ENCODE measurements around the gene TLCD3B.

Gene TLCD3B

DNA sequence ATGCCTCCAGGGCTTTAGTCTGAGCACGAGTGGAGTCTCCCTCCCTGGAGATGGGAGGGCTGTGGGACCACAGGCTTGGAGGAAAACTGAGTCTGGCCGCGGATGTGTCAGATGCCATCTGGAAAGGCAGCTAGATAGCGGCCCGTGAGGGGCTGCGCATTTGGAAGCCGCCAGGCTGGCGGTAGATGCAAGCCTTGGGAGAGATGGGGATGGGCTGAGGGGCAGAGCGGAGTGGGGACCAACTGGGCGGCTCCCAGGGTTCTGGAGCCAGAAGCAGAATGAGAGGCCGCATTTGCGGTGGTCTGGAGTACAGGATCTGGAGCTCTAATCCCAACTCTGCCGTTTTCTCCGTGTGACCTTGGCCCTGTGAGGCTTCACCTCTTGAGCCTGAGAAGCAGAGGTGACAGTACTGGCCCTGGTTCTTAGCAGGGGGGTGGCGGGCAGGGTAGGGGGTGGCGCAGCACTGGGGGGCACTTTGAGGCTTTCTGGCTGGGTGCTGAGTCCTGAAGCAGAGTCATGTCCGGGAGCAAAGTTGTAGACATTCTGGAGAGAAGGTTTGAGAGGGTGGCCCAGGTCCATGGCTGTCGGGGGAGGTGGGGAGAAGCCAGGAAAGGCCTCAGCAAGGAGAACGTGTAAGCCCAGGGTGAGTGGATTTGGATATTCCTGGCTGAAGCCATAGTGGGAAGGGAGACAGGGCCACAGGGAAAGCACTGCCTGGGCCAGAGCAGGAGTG is 28.3 kb downstream of the TLCD3B start:
- no peak overlapping the region for H3K18ac ChIP-seq (ENCODE audit: low read length)
- H3K27me3 ChIP-seq (ENCODE audit: insufficient read depth, low read length): no peaks in the 10 kb centered on the region
- no peak for DNase-seq
- no peak overlapping the region for H4K8ac ChIP-seq (ENCODE audit: low read depth, low read length)
- no peak overlapping the region for H4K12ac ChIP-seq (ENCODE audit: low read depth, low read length)
- no peak overlapping the region for H3K4me2 ChIP-seq (ENCODE audit: low read length)
- no peak overlapping the region for H4K91ac ChIP-seq (ENCODE audit: low read depth, low read length)
- no peak overlapping the region for H3K14ac ChIP-seq (ENCODE audit: low read length)
- no peak overlapping the region for H3K27ac ChIP-seq (ENCODE audit: low read depth, low read length)
- no peak overlapping the region for H2AK5ac ChIP-seq (ENCODE audit: low read length)
- no peaks in the 10 kb centered on the region for H3K79me1 ChIP-seq (ENCODE audit: low read length)
- no peak overlapping the region for H3K4me3 ChIP-seq (ENCODE audit: low read depth, low read length)
- H3K4me1 ChIP-seq (ENCODE audit: control insufficient read depth in 1 of 2, insufficient read depth in 2 of 2, low read length in 2 of 2): no peaks in the 10 kb centered on the region
- H2BK120ac ChIP-seq (ENCODE audit: insufficient read depth, low read length, poor library complexity): no peak overlapping the region
- WGBS (ENCODE audit: extremely low coverage, insufficient coverage, insufficient read length): no CpG with 5 or more reads among the region's 19 CpGs
- H3K36me3 ChIP-seq (ENCODE audit: control insufficient read depth in 1 of 2, insufficient read depth in 2 of 2, low read length in 2 of 2): peaks cover 45 to 48% of the 10 kb centered on the region in 2 experiments
- no peak overlapping the region for H2AFZ ChIP-seq (ENCODE audit: insufficient read depth, low read length, poor library complexity)
- H3K9me3 ChIP-seq (ENCODE audit: insufficient read depth, low read depth, low read length): no peaks in the 10 kb centered on the region
- no peak overlapping the region for H3K4ac ChIP-seq (ENCODE audit: low read depth, low read length)
- no peak overlapping the region for H3K23ac ChIP-seq (ENCODE audit: low read length)
- H3K79me2 ChIP-seq (ENCODE audit: control insufficient read depth, insufficient read depth, low read length, poor library complexity): no peaks in the 10 kb centered on the region
- no peak overlapping the region for H2BK12ac ChIP-seq (ENCODE audit: low read length)
- H3K9ac ChIP-seq (ENCODE audit: low read length): no peak overlapping the region
- no peak overlapping the region for H2BK5ac ChIP-seq (ENCODE audit: low read depth, low read length, poor library complexity)

DNA sequence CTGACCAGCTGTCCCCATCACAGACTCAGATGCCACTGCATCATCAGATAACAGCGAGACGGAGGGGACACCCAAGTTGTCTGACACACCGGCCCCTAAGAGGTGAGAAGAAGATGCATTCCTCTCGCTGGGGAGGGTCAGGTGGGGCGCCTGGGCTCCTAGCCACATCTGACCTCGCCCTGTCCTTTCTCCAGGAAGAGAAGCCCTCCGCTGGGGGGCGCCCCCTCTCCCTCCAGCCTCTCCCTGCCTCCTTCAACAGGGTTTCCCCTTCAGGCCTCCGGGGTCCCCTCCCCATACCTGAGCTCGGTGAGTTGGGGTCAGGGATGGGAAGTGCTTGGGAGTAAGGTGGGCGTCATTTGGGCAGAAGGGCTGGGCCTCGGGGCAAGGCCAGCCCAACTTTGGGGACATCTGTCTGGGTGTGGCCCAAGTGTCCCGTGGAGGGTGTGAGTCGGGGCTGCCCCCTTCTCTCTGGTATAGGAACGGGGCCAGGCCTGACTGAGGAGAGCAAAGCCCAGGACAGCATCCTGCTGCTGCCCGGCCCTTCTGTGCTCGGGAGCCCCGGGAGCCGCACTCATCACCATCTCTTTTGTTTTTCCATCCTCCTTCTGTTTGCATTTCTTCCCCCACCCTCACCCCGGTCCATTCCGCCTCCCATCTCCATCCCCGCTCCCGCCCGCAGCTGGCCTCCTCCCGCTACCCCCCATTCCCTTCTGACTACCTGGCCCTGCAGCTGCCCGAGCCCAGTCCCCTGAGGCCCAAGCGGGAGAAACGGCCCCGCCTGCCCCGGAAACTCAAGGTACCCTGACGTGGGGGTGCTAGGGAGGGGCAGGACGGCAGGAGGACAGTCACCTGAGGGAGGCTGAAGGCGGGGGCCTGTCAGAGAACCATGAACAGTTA is 30.1 kb downstream of the TLCD3B start:
- H3K27me3 ChIP-seq (ENCODE audit: insufficient read depth, low read length): no peaks in the 10 kb centered on the region
- no peak overlapping the region for H3K4me2 ChIP-seq (ENCODE audit: low read length)
- H3K36me3 ChIP-seq (ENCODE audit: control insufficient read depth in 1 of 2, insufficient read depth in 2 of 2, low read length in 2 of 2): peaks cover 44 to 46% of the 10 kb centered on the region in 2 experiments
- H3K4me1 ChIP-seq (ENCODE audit: control insufficient read depth in 1 of 2, insufficient read depth in 2 of 2, low read length in 2 of 2): peaks cover 4% of the 10 kb centered on the region in 2 experiments
- no peak overlapping the region for H2AFZ ChIP-seq (ENCODE audit: insufficient read depth, low read length, poor library complexity)
- no peak overlapping the region for H3K27ac ChIP-seq (ENCODE audit: low read depth, low read length)
- H3K9me3 ChIP-seq (ENCODE audit: insufficient read depth, low read depth, low read length): no peaks in the 10 kb centered on the region
- no peak overlapping the region for H2BK120ac ChIP-seq (ENCODE audit: insufficient read depth, low read length, poor library complexity)
- H2BK5ac ChIP-seq (ENCODE audit: low read depth, low read length, poor library complexity): no peak overlapping the region
- H3K4ac ChIP-seq (ENCODE audit: low read depth, low read length): no peak overlapping the region
- H3K9ac ChIP-seq (ENCODE audit: low read length): no peak overlapping the region
- H2BK12ac ChIP-seq (ENCODE audit: low read length): no peak overlapping the region
- no peak overlapping the region for H3K4me3 ChIP-seq (ENCODE audit: low read depth, low read length)
- DNase-seq: no peak
- H4K12ac ChIP-seq (ENCODE audit: low read depth, low read length): no peak overlapping the region
- H3K18ac ChIP-seq (ENCODE audit: low read length): no peak overlapping the region
- H4K91ac ChIP-seq (ENCODE audit: low read depth, low read length): no peak overlapping the region
- peaks cover 5% of the 10 kb centered on the region for H3K79me1 ChIP-seq (ENCODE audit: low read length)
- no peak overlapping the region for H4K8ac ChIP-seq (ENCODE audit: low read depth, low read length)
- no peak overlapping the region for H2AK5ac ChIP-seq (ENCODE audit: low read length)
- whole genome bisulfite sequencing (ENCODE audit: extremely low coverage, insufficient coverage, insufficient read length): no CpG with 5 or more reads among the region's 33 CpGs
- H3K14ac ChIP-seq (ENCODE audit: low read length): no peak overlapping the region
- no peak overlapping the region for H3K23ac ChIP-seq (ENCODE audit: low read length)
- H3K79me2 ChIP-seq (ENCODE audit: control insufficient read depth, insufficient read depth, low read length, poor library complexity): peaks cover 7% of the 10 kb centered on the region

DNA sequence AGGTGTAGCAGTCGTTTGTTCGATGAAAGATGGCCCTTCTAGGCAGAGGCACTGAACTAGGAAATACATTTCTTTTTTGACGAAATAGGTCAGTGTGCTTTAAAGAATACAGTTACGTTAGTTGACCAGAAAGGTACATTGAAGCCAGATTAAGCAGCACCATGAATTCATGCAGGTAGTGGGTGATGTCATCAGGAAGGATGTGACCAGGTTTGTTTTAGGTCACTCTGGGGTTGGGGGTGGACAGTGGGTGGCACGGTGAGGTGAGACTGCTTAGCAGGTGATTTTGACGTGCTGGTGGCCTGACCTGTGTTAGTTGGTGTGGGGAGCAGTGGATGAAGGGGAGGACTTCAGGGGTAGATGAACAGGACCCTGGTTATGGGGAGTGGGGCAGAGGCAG is 31.5 kb downstream of the TLCD3B start:
- Histone ChIP-seq H4K8ac (ENCODE audit: low read depth, low read length) (no peak overlapping the region), H3K79me1 (ENCODE audit: low read length) (peaks cover 11% of the 10 kb centered on the region), H4K91ac (ENCODE audit: low read depth, low read length) (no peak overlapping the region), H2BK12ac (ENCODE audit: low read length) (no peak overlapping the region), H3K14ac (ENCODE audit: low read length) (no peak overlapping the region), H3K27me3 (ENCODE audit: insufficient read depth, low read length) (no peaks in the 10 kb centered on the region), H4K12ac (ENCODE audit: low read depth, low read length) (no peak overlapping the region), H3K4me2 (ENCODE audit: low read length) (no peak overlapping the region), H3K4ac (ENCODE audit: low read depth, low read length) (no peak overlapping the region), H3K23ac (ENCODE audit: low read length) (no peak overlapping the region), H3K4me1 (ENCODE audit: control insufficient read depth in 1 of 2, insufficient read depth in 2 of 2, low read length in 2 of 2) (peaks cover 8 to 9% of the 10 kb centered on the region in 2 experiments), H3K4me3 (ENCODE audit: low read depth, low read length) (no peak overlapping the region), H3K27ac (ENCODE audit: low read depth, low read length) (no peak overlapping the region), H2BK5ac (ENCODE audit: low read depth, low read length, poor library complexity) (no peak overlapping the region), H3K9ac (ENCODE audit: low read length) (no peak overlapping the region), H3K18ac (ENCODE audit: low read length) (no peak overlapping the region), H2AFZ (ENCODE audit: insufficient read depth, low read length, poor library complexity) (no peak overlapping the region), H3K79me2 (ENCODE audit: control insufficient read depth, insufficient read depth, low read length, poor library complexity) (peaks cover 7% of the 10 kb centered on the region), H3K36me3 (ENCODE audit: control insufficient read depth in 1 of 2, insufficient read depth in 2 of 2, low read length in 2 of 2) (peaks cover 34 to 39% of the 10 kb centered on the region in 2 experiments), H2AK5ac (ENCODE audit: low read length) (no peak overlapping the region), H3K9me3 (ENCODE audit: insufficient read depth, low read depth, low read length) (no peaks in the 10 kb centered on the region), H2BK120ac (ENCODE audit: insufficient read depth, low read length, poor library complexity) (no peak overlapping the region)
- DNase-seq: no peak
- no CpG with 5 or more reads among the region's 6 CpGs for WGBS (ENCODE audit: extremely low coverage, insufficient coverage, insufficient read length)

DNA sequence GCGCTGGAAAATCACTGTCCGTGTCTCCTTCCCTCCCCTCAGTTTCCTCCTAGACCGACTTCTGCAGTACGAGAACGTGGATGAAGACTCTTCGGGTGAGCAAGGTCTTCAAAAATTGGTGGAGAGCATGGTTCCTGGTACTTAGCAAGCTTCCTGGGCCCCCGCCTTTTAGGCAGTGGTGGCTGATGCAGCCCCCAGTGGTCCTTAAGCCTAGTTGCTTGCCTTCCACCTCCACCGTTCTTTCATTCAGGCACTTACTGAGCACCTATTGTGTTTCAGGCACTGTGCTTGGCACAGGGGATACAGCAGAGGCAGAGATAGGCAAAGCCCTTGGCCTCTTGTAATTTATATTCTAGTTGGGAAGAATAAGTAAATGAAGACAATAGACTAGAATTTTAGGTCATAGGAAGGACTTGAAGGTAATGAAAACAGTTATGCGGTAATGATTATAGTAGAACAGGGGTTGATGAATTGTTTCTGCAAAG is 34.3 kb downstream of the TLCD3B start:
- Histone ChIP-seq H3K4me3 (ENCODE audit: low read depth, low read length) (peak overlapping the region; percentile 85), H2AFZ (ENCODE audit: insufficient read depth, low read length, poor library complexity) (peak overlapping the region; percentile 71), H3K4me1 (ENCODE audit: control insufficient read depth in 1 of 2, insufficient read depth in 2 of 2, low read length in 2 of 2) (peaks cover 8 to 9% of the 10 kb centered on the region in 2 experiments), H3K9ac (ENCODE audit: low read length) (peak overlapping the region; percentile 20), H3K4ac (ENCODE audit: low read depth, low read length) (peak overlapping the region; percentile 52), H3K27me3 (ENCODE audit: insufficient read depth, low read length) (no peaks in the 10 kb centered on the region), H4K12ac (ENCODE audit: low read depth, low read length) (peak overlapping the region; percentile 84), H3K36me3 (ENCODE audit: control insufficient read depth in 1 of 2, insufficient read depth in 2 of 2, low read length in 2 of 2) (peaks cover 33 to 37% of the 10 kb centered on the region in 2 experiments), H3K18ac (ENCODE audit: low read length) (peak overlapping the region; percentile 76), H4K8ac (ENCODE audit: low read depth, low read length) (peak overlapping the region; percentile 87), H3K9me3 (ENCODE audit: insufficient read depth, low read depth, low read length) (no peaks in the 10 kb centered on the region), H4K91ac (ENCODE audit: low read depth, low read length) (peak overlapping the region; percentile 62), H2BK120ac (ENCODE audit: insufficient read depth, low read length, poor library complexity) (no peak overlapping the region), H3K79me1 (ENCODE audit: low read length) (peaks cover 11% of the 10 kb centered on the region), H3K27ac (ENCODE audit: low read depth, low read length) (no peak overlapping the region), H3K4me2 (ENCODE audit: low read length) (peak overlapping the region; percentile 62), H2AK5ac (ENCODE audit: low read length) (peak overlapping the region; percentile 34), H3K14ac (ENCODE audit: low read length) (peak overlapping the region; percentile 78), H2BK5ac (ENCODE audit: low read depth, low read length, poor library complexity) (no peak overlapping the region), H2BK12ac (ENCODE audit: low read length) (no peak overlapping the region), H3K79me2 (ENCODE audit: control insufficient read depth, insufficient read depth, low read length, poor library complexity) (peaks cover 7% of the 10 kb centered on the region), H3K23ac (ENCODE audit: low read length) (no peak overlapping the region)
- no CpG with 5 or more reads among the region's 9 CpGs for WGBS (ENCODE audit: extremely low coverage, insufficient coverage, insufficient read length)
- no peak for DNase-seq
